ENCODE results near the gene RAB11FIP3. TPM values are rescaled to one million over a fixed set of nuclear protein-coding genes. Genes with fewer than 3 reads are reported as not detected.

The RAB11FIP3 gene
- total and polyA plus RNA-seq, 12 donors, result 12.7 to 63.4 (median 40.8) TPM

DNA sequence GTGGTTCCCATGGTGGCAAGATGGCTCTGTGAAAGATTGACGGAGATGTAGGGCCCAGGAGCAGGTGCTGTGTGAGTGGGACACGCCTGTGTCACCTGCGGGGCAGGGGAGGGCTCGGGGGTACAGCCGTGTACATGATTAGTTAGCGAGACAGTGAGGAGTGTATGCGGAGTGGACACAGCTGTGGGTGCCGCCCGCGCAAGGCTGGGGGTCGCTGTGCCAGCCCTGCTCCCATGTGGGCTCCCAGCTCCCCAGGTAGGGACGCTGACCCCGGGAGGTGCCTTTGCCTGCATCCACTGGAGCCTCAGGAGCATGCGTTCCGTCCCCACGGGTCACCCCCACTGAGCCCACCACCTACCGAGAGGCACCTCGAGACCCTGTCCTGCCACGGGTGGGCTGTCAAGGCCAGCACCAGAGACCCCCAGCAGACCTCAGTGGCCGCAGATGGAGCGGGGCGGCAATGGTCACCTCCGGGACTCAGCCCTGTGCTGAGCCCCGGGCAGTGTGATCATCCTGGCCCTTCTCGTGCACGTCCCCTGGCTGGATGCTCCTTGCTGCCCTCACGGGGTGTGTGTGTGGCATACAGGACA lies 109.5 kb downstream of the RAB11FIP3 start:
- Histone ChIP-seq H3K27me3 (no peaks in the 10 kb centered on the region), H3K9me3 (replicated peaks in 1 of 3) (no peaks in the 10 kb centered on the region), H3K27ac (peak overlapping the region in 2 of 5 donors; percentile 0 to 1), H3K4me3 (no peak overlapping the region), H3K36me3 (replicated peaks in 1 of 2) (no peaks in the 10 kb centered on the region), H3K4me1 (replicated peaks in 1 of 2) (peaks cover 11 to 25% of the 10 kb centered on the region in 2 donors)
- no peak for DNase-seq
- TF ChIP-seq, protein P1, sequence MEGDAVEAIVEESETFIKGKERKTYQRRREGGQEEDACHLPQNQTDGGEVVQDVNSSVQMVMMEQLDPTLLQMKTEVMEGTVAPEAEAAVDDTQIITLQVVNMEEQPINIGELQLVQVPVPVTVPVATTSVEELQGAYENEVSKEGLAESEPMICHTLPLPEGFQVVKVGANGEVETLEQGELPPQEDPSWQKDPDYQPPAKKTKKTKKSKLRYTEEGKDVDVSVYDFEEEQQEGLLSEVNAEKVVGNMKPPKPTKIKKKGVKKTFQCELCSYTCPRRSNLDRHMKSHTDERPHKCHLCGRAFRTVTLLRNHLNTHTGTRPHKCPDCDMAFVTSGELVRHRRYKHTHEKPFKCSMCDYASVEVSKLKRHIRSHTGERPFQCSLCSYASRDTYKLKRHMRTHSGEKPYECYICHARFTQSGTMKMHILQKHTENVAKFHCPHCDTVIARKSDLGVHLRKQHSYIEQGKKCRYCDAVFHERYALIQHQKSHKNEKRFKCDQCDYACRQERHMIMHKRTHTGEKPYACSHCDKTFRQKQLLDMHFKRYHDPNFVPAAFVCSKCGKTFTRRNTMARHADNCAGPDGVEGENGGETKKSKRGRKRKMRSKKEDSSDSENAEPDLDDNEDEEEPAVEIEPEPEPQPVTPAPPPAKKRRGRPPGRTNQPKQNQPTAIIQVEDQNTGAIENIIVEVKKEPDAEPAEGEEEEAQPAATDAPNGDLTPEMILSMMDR (IDR thresholded peaks at IDR 0.05), result no peak
- TF ChIP-seq POLR2A (IDR thresholded peaks at IDR 0.05), result no peak
- intact Hi-C loops (cut with DNase I), result no loop called here
- 86 to 98% (median 88%) methylated on average over 8 to 27 of the region's 27 CpGs for WGBS, 4 donors

DNA sequence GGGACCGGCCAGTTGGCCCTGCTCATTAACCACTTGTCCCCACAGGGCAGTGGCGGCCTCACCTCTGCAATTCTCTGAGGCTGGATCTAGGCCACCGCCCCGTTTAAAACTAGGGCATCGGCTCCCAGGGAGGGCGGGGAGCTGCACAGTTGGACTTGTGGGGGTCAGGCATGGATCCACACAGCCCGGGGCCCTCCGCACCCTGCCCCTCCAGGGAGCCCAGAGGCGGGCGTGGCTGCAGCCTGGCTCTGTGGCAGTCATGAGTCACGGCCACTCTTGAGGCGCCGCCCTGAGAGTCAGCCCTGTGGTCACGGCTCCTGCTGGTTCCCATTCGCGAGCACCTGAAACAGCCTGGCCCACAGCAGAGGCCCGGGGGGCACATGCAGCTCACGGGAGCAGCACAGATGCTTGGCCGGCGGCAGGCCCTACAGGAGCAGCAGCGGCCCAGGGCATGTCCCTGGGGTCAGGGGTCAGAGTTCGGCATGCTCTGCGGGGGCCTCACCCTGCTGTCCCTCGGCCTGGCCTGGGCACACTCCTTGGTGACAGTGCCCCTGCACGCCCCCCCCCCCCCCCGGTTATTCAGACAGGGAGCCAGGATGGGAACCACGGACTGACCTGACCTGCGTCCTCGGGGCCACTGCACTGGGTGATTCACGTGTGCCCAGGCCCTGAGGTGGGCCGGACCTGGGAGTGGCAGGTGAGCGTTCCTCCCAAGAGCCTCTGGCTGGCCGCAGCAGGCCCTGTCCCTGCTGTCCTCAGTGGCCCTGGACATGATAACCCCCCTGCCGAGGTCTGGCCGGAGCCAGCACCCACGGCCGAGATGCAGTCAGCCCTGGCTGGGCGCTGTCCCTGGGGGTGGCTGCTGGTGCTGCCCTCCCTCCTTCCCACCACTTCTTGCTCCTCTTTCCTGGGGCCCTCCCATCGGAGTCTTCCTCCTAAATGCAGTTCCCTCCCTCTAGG lies 110.3 kb downstream of the RAB11FIP3 start:
- Histone ChIP-seq H3K4me3 (no peak overlapping the region), H3K27me3 (no peaks in the 10 kb centered on the region), H3K4me1 (replicated peaks in 1 of 2) (peaks cover 11 to 25% of the 10 kb centered on the region in 2 donors), H3K9me3 (replicated peaks in 1 of 3) (no peaks in the 10 kb centered on the region), H3K27ac (peak overlapping the region in 2 of 5 donors; percentile 0 to 1), H3K36me3 (replicated peaks in 1 of 2) (no peaks in the 10 kb centered on the region)
- WGBS, 4 donors, result 68 to 100% (median 71%) methylated on average over 6 to 39 of the region's 39 CpGs
- TF ChIP-seq, protein P1 (IDR thresholded peaks at IDR 0.05), result no peak
- TF ChIP-seq POLR2A (IDR thresholded peaks at IDR 0.05), result no peak
- DNase-seq, result peak; percentile 56 to 82 (median 73)
- intact Hi-C loops (cut with DNase I), result no loop called here

DNA sequence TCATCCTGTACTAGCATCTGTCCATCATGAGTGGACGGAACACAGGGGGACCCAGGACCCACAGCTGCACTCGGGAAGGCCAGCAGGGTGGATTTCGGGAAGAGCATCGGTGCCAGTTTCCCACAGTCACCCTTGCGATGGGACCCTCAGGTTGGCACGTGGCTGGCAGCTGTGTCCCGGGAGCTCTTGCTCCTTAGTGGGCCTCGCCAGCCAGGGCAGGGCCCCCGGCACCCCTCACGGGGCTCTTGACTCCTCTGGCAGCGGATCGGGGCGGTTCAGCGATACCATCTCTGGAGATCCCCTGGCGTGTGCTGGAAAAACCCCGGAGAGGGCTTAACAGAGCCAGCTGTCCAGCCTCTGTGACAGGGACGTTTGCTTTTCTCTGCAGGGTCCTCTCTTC lies 111.3 kb downstream of the RAB11FIP3 start:
- intact Hi-C loops (cut with DNase I), result no loop called here
- DNase-seq, result no peak
- Histone ChIP-seq H3K27ac (no peak overlapping the region), H3K4me1 (replicated peaks in 1 of 2) (peaks cover 11 to 25% of the 10 kb centered on the region in 2 donors), H3K4me3 (no peak overlapping the region), H3K9me3 (replicated peaks in 1 of 3) (no peaks in the 10 kb centered on the region), H3K36me3 (replicated peaks in 1 of 2) (no peaks in the 10 kb centered on the region), H3K27me3 (no peaks in the 10 kb centered on the region)
- no peak for TF ChIP-seq POLR2A (IDR thresholded peaks at IDR 0.05)
- TF ChIP-seq, protein P1 (IDR thresholded peaks at IDR 0.05), result no peak
- 89 to 93% (median 92%) methylated on average over 17 of the region's 17 CpGs for WGBS, 4 donors

All from adrenal gland (tissue), 12 donors.